Measurements from ENCODE around the gene TTC7B.

The TTC7B gene

GRCh38 chr14:90664911-90665310 lies 151.3 kb downstream of the TTC7B start:
- no peak for DNase-seq

- DNase-seq: no peak
Measured at GRCh38 chr14:90663680-90664079, 152.6 kb downstream of the TTC7B start.

GRCh38 chr14:90663140-90663539 lies 153.1 kb downstream of the TTC7B start:
- DNase-seq: no peak

GRCh38 chr14:90661866-90662265 lies 154.4 kb downstream of the TTC7B start:
- no peak for DNase-seq

GRCh38 chr14:90660865-90661570 lies 155.2 kb downstream of the TTC7B start:
- DNase-seq: no peak

GRCh38 chr14:90659156-90659555 lies 157.1 kb downstream of the TTC7B start:
- no peak for DNase-seq

- DNase-seq: no peak
Measured at GRCh38 chr14:90658541-90658967, 157.7 kb downstream of the TTC7B start.

- DNase-seq: no peak
Measured at GRCh38 chr14:90656973-90657372, 159.3 kb downstream of the TTC7B start.

- DNase-seq: no peak
Measured at GRCh38 chr14:90655829-90656228, 160.4 kb downstream of the TTC7B start.

GRCh38 chr14:90654831-90655276 lies 161.4 kb downstream of the TTC7B start:
- DNase-seq: no peak

- DNase-seq: no peak
Measured at GRCh38 chr14:90652626-90653025, 163.6 kb downstream of the TTC7B start.

GRCh38 chr14:90651976-90652560 lies 164.2 kb downstream of the TTC7B start:
- DNase-seq: no peak

GRCh38 chr14:90651271-90651804 lies 164.9 kb downstream of the TTC7B start:
- no peak for DNase-seq

GRCh38 chr14:90649557-90650135 lies 166.6 kb downstream of the TTC7B start:
- no peak for DNase-seq

GRCh38 chr14:90649083-90649482 lies 167.1 kb downstream of the TTC7B start:
- no peak for DNase-seq

GRCh38 chr14:90648421-90648820 lies 167.8 kb downstream of the TTC7B start:
- no peak for DNase-seq

GRCh38 chr14:90647473-90648005 lies 168.7 kb downstream of the TTC7B start:
- no peak for DNase-seq

GRCh38 chr14:90645842-90646443 lies 170.3 kb downstream of the TTC7B start:
- DNase-seq: no peak

- DNase-seq: no peak
Measured at GRCh38 chr14:90644882-90645281, 171.3 kb downstream of the TTC7B start.

- DNase-seq: no peak
Measured at GRCh38 chr14:90643982-90644670, 172.1 kb downstream of the TTC7B start.

- DNase-seq: no peak
Measured at GRCh38 chr14:90642244-90642717, 173.9 kb downstream of the TTC7B start.

- no peak for DNase-seq
Measured at GRCh38 chr14:90641615-90642243, 174.5 kb downstream of the TTC7B start.

Data from NCI-H1436 (cell line).